Measurements from ENCODE around the gene THRAP3.

Gene THRAP3

GRCh38 chr1:36203027-36203553, 21.2 kb upstream of the THRAP3 start:
- Histone ChIP-seq H3K4me1 (no peaks in the 10 kb centered on the region), H3K27me3 (ENCODE audit: control insufficient read depth, insufficient read depth, low read length) (no peaks in the 10 kb centered on the region), H3K27ac (no peak overlapping the region), H3K79me2 (no peaks in the 10 kb centered on the region), H3K4me3 (ENCODE audit: low read depth, low read length) (no peak overlapping the region), H2AFZ (no peak overlapping the region), H3K36me3 (ENCODE audit: control insufficient read depth, insufficient read depth, low read length) (no peaks in the 10 kb centered on the region), H3K9ac (no peak overlapping the region), H3K4me2 (ENCODE audit: low read length) (no peak overlapping the region), H3K9me3 (ENCODE audit: control insufficient read depth, low read length) (no peaks in the 10 kb centered on the region)
- TF ChIP-seq CTCF (IDR thresholded peaks at IDR 0.05), result no peak

GRCh38 chr1:36203554-36204346, 20.5 kb upstream of the THRAP3 start:
- no peaks in the 10 kb centered on the region for H3K4me1 ChIP-seq
- H3K9me3 ChIP-seq (ENCODE audit: control insufficient read depth, low read length), result no peaks in the 10 kb centered on the region
- H3K27me3 ChIP-seq (ENCODE audit: control insufficient read depth, insufficient read depth, low read length), result no peaks in the 10 kb centered on the region
- no peaks in the 10 kb centered on the region for H3K36me3 ChIP-seq (ENCODE audit: control insufficient read depth, insufficient read depth, low read length)
- no peak overlapping the region for H3K4me3 ChIP-seq (ENCODE audit: low read depth, low read length)
- H3K79me2 ChIP-seq, result no peaks in the 10 kb centered on the region
- no peak overlapping the region for H3K9ac ChIP-seq
- TF ChIP-seq CTCF (IDR thresholded peaks at IDR 0.05), result no peak
- H3K4me2 ChIP-seq (ENCODE audit: low read length), result no peak overlapping the region
- no peak overlapping the region for H3K27ac ChIP-seq
- H2AFZ ChIP-seq, result no peak overlapping the region

GRCh38 chr1:36204347-36204909, 19.8 kb upstream of the THRAP3 start:
- Histone ChIP-seq H3K9me3 (ENCODE audit: control insufficient read depth, low read length) (no peaks in the 10 kb centered on the region), H3K4me3 (ENCODE audit: low read depth, low read length) (no peak overlapping the region), H2AFZ (no peak overlapping the region), H3K27ac (no peak overlapping the region), H3K36me3 (ENCODE audit: control insufficient read depth, insufficient read depth, low read length) (no peaks in the 10 kb centered on the region), H3K9ac (no peak overlapping the region), H3K79me2 (no peaks in the 10 kb centered on the region), H3K27me3 (ENCODE audit: control insufficient read depth, insufficient read depth, low read length) (no peaks in the 10 kb centered on the region), H3K4me2 (ENCODE audit: low read length) (no peak overlapping the region), H3K4me1 (no peaks in the 10 kb centered on the region)
- no peak for TF ChIP-seq CTCF (IDR thresholded peaks at IDR 0.05)

GRCh38 chr1:36206323-36206858, 17.9 kb upstream of the THRAP3 start:
- no peak for TF ChIP-seq CTCF (IDR thresholded peaks at IDR 0.05)
- Histone ChIP-seq H3K9me3 (ENCODE audit: control insufficient read depth, low read length) (no peaks in the 10 kb centered on the region), H3K9ac (no peak overlapping the region), H3K27ac (no peak overlapping the region), H3K4me1 (no peaks in the 10 kb centered on the region), H3K27me3 (ENCODE audit: control insufficient read depth, insufficient read depth, low read length) (no peaks in the 10 kb centered on the region), H3K36me3 (ENCODE audit: control insufficient read depth, insufficient read depth, low read length) (no peaks in the 10 kb centered on the region), H3K4me2 (ENCODE audit: low read length) (no peak overlapping the region), H2AFZ (no peak overlapping the region), H3K79me2 (no peaks in the 10 kb centered on the region), H3K4me3 (ENCODE audit: low read depth, low read length) (no peak overlapping the region)
